DOHH2 (cell line): ENCODE measurements around the gene SNAI1.

Experiments used
- H3F3A ChIP-seq: fragments of 200-600 bp; sonication (generic), shearing (Covaris generic); 2 replicates; pipeline ENCODE4 v1.6.0; 2016; ENCODE audit warnings: antibody characterized with exemption, mild to moderate bottlenecking; ENCODE audit not compliant: control insufficient read depth, insufficient read depth
- H3K27ac ChIP-seq: fragments of 200-600 bp; sonication (generic); 2 replicates; pipeline ENCODE4 v1.5.1; 2014; ENCODE audit warnings: low read depth, mild to moderate bottlenecking, low read length, moderate library complexity
- H3K27me3 ChIP-seq: fragments of 200-600 bp; sonication (generic); 2 replicates; pipeline ENCODE4 v1.6.1; 2014; ENCODE audit warnings: mild to moderate bottlenecking, low read length, mixed read lengths; ENCODE audit not compliant: control insufficient read depth
- H3K36me3 ChIP-seq: fragments of 200-600 bp; sonication (generic); 2 replicates; pipeline ENCODE4 v1.6.1; 2014; ENCODE audit warnings: mild to moderate bottlenecking, low read length, moderate library complexity, mixed read lengths; ENCODE audit not compliant: control insufficient read depth
- H3K4me1 ChIP-seq: fragments of 200-600 bp; sonication (generic); 2 replicates; pipeline ENCODE4 v1.6.1; 2014; ENCODE audit warnings: mild to moderate bottlenecking, low read length, mixed read lengths; ENCODE audit not compliant: control insufficient read depth
- H3K4me2 ChIP-seq: fragments of 200-600 bp; sonication (generic); 2 replicates; pipeline ENCODE4 v1.6.0; 2014; ENCODE audit warnings: mild to moderate bottlenecking, low read length, moderate library complexity
- H3K4me3 ChIP-seq: fragments of 200-600 bp; sonication (generic); 2 replicates; pipeline ENCODE4 v1.5.1; 2014; ENCODE audit warnings: mild to moderate bottlenecking, low read length, mixed read lengths
- H3K79me2 ChIP-seq: fragments of 200-600 bp; sonication (generic); 2 replicates; pipeline ENCODE4 v1.6.1; 2014; ENCODE audit warnings: mild to moderate bottlenecking, low read length, mixed read lengths; ENCODE audit not compliant: control insufficient read depth
- H3K9me2 ChIP-seq: fragments of 200-600 bp; sonication (generic); replicated peaks from 2 replicates; pipeline ENCODE4 v1.6.1; 2014; ENCODE audit warnings: mild to moderate bottlenecking, low read length, mixed read lengths; ENCODE audit not compliant: control insufficient read depth
- H3K9me3 ChIP-seq: fragments of 200-600 bp; sonication (generic); 2 replicates; pipeline ENCODE4 v1.6.1; 2014; ENCODE audit warnings: antibody characterized with exemption, low read length, mixed read lengths; ENCODE audit not compliant: control insufficient read depth, insufficient read depth
- H4K20me1 ChIP-seq: fragments of 200-600 bp; sonication (generic); 2 replicates; pipeline ENCODE4 v1.6.0; 2014; ENCODE audit warnings: low read depth, mild to moderate bottlenecking, antibody characterized with exemption, low read length, moderate library complexity; ENCODE audit not compliant: control insufficient read depth, insufficient read depth
- EZH2phosphoT487 ChIP-seq: fragments of 200-600 bp; sonication (generic); IDR thresholded peaks from 2 replicates; pipeline ENCODE4 v1.6.1; 2017; ENCODE audit warnings: borderline replicate concordance, mild to moderate bottlenecking, antibody characterized with exemption, low read length, moderate library complexity, mixed read lengths
- TF ChIP-seq, protein P1 (sequence below): fragments of 200-600 bp; sonication (generic); IDR thresholded peaks from one replicate; pipeline ENCODE4 v1.5.1; 2014; ENCODE audit warnings: antibody characterized with exemption, mild to moderate bottlenecking, low read depth, low read length; ENCODE audit not compliant: poor library complexity, severe bottlenecking

The SNAI1 gene

DNA sequence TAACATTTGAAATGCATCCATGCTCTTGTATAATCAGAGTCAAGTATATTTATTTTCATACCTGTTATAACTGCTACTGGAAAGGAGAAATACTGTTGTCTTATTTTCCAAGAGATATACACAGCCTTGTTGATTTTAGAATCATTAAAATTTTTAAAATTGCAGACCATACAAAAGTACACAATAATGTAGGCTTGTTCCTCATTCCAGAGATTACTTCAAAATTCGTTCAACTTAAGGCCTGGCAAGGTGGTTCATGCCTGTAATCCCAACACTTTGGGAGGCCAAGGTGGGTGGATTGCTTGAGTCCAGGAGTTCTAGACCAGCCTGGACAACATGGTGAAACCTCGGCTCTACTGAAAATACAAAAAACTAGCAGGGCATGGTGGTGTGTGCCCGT lies 40.5 kb upstream of the SNAI1 start:
- TF ChIP-seq, protein P1, sequence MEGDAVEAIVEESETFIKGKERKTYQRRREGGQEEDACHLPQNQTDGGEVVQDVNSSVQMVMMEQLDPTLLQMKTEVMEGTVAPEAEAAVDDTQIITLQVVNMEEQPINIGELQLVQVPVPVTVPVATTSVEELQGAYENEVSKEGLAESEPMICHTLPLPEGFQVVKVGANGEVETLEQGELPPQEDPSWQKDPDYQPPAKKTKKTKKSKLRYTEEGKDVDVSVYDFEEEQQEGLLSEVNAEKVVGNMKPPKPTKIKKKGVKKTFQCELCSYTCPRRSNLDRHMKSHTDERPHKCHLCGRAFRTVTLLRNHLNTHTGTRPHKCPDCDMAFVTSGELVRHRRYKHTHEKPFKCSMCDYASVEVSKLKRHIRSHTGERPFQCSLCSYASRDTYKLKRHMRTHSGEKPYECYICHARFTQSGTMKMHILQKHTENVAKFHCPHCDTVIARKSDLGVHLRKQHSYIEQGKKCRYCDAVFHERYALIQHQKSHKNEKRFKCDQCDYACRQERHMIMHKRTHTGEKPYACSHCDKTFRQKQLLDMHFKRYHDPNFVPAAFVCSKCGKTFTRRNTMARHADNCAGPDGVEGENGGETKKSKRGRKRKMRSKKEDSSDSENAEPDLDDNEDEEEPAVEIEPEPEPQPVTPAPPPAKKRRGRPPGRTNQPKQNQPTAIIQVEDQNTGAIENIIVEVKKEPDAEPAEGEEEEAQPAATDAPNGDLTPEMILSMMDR = no peak
- no peak for TF ChIP-seq EZH2phosphoT487
- H3F3A ChIP-seq = no peaks in the 10 kb centered on the region
- H3K79me2 ChIP-seq = peaks cover 66% of the 10 kb centered on the region
- H3K4me1 ChIP-seq = peaks cover 20% of the 10 kb centered on the region
- no peak overlapping the region for H3K4me3 ChIP-seq
- no peaks in the 10 kb centered on the region for H3K27me3 ChIP-seq
- H3K36me3 ChIP-seq = peaks cover 70% of the 10 kb centered on the region
- no peaks in the 10 kb centered on the region for H3K9me2 ChIP-seq
- peaks cover 4% of the 10 kb centered on the region; the same call in 1 of the 2 replicates for H4K20me1 ChIP-seq
- H3K27ac ChIP-seq = no peak overlapping the region
- no peaks in the 10 kb centered on the region for H3K9me3 ChIP-seq
- no peak overlapping the region for H3K4me2 ChIP-seq

DNA sequence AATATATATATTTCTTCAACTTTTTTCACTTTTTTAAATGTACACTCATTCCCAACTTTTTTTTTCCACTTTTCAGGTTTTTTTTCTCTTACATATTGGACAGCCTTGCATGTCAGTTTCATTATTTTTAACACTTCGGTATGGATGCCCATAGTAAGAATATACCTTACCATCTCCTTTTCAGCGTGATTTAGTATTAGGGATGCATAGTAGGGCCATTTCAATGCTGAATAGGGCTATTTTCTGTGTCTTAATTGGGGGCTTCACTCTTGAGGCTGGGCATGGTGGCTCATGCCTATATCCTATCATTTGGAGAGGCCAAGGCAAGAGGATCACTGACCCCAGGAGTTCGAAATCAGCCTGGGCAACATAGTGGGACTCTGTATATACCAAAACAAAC lies 39.8 kb upstream of the SNAI1 start:
- Histone ChIP-seq H4K20me1 (0 out of 2 replicates have a peak, but pooled peaks cover 3% of the 10 kb centered on the region), H3K9me3 (no peaks in the 10 kb centered on the region), H3K27me3 (no peaks in the 10 kb centered on the region), H3K4me3 (no peak overlapping the region), H3K9me2 (no peaks in the 10 kb centered on the region), H3K27ac (no peak overlapping the region), H3K4me1 (peaks cover 13% of the 10 kb centered on the region), H3F3A (no peaks in the 10 kb centered on the region), H3K79me2 (peaks cover 62% of the 10 kb centered on the region), H3K4me2 (no peak overlapping the region), H3K36me3 (peaks cover 72% of the 10 kb centered on the region)
- TF ChIP-seq, protein P1 = no peak
- TF ChIP-seq EZH2phosphoT487 = no peak

DNA sequence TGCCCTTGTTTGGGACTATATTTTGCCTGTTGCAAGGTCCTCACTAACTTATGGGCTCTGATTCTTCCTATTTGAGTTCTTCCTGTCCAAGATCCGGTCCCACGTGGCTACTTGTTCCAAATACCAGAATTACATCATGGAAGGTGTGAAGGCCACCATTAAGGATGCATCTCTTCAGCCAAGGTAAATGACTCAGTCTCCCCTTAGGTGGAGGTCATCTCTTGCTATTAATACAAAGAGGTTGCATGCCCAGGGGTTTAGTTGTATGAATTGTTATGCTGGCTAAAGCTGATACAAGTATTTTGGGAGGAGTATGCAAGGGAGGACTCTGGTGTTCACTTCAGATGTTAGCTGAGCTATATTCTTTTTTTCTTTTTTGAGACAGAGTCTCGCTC lies 37.5 kb upstream of the SNAI1 start:
- Histone ChIP-seq H3K4me3 (no peak overlapping the region), H3K79me2 (peaks cover 38% of the 10 kb centered on the region), H3K4me1 (no peaks in the 10 kb centered on the region), H3K27ac (no peak overlapping the region), H3K4me2 (no peak overlapping the region), H3K9me3 (no peaks in the 10 kb centered on the region), H3F3A (no peaks in the 10 kb centered on the region), H3K27me3 (no peaks in the 10 kb centered on the region), H3K36me3 (peaks cover 75% of the 10 kb centered on the region), H4K20me1 (no peaks in the 10 kb centered on the region), H3K9me2 (no peaks in the 10 kb centered on the region)
- TF ChIP-seq EZH2phosphoT487 = no peak
- TF ChIP-seq, protein P1 = no peak
